OCI-LY7 (cell line): Measurements from ENCODE around the gene NSD1.

Experiments
- EZH2phosphoT487 ChIP-seq: fragments of 200-600 bp; sonication (generic); IDR thresholded peaks from 2 replicates; pipeline ENCODE4 v1.6.1; 2018; ENCODE audit warnings: low read depth, borderline replicate concordance, mild to moderate bottlenecking, mixed run types, antibody characterized with exemption, low read length, moderate library complexity, mixed read lengths
- TF ChIP-seq, protein P1 (sequence below): fragments of 200-600 bp; sonication (generic); conservative IDR thresholded peaks from 2 replicates; pipeline ENCODE4 v1.5.1; 2014; ENCODE audit warnings: mild to moderate bottlenecking, antibody characterized with exemption, low read length, moderate library complexity, mixed read lengths

DNA sequence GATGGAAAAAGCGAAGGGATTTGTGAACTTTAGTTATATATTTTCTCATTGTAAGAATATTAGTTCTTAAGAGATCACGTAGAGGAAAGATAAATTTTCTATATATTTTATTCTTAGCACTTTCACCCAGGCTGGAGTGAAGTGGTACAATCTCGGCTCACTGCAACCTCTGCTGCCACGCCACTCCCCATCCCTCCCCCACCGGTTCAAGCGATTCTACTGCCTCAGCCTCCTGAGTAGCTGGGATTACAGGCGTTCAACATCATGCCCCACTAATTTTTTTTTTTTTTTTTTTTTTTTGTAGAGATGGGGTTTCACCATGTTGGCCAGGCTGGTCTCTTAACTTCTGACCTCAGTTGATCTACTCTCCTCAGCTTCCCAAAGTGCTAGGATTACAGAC lies 127.4 kb downstream of the NSD1 start:
- TF ChIP-seq, protein P1, sequence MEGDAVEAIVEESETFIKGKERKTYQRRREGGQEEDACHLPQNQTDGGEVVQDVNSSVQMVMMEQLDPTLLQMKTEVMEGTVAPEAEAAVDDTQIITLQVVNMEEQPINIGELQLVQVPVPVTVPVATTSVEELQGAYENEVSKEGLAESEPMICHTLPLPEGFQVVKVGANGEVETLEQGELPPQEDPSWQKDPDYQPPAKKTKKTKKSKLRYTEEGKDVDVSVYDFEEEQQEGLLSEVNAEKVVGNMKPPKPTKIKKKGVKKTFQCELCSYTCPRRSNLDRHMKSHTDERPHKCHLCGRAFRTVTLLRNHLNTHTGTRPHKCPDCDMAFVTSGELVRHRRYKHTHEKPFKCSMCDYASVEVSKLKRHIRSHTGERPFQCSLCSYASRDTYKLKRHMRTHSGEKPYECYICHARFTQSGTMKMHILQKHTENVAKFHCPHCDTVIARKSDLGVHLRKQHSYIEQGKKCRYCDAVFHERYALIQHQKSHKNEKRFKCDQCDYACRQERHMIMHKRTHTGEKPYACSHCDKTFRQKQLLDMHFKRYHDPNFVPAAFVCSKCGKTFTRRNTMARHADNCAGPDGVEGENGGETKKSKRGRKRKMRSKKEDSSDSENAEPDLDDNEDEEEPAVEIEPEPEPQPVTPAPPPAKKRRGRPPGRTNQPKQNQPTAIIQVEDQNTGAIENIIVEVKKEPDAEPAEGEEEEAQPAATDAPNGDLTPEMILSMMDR = no peak
- no peak for TF ChIP-seq EZH2phosphoT487
